ENCODE results near the gene ARRDC2. TPM values are rescaled to one million over a fixed set of nuclear protein-coding genes. Genes with fewer than 3 reads are reported as not detected.

ARRDC2 gene
- total and polyA plus RNA-seq, 4 donors = 19.4 to 62.2 (median 48.8) TPM

DNA sequence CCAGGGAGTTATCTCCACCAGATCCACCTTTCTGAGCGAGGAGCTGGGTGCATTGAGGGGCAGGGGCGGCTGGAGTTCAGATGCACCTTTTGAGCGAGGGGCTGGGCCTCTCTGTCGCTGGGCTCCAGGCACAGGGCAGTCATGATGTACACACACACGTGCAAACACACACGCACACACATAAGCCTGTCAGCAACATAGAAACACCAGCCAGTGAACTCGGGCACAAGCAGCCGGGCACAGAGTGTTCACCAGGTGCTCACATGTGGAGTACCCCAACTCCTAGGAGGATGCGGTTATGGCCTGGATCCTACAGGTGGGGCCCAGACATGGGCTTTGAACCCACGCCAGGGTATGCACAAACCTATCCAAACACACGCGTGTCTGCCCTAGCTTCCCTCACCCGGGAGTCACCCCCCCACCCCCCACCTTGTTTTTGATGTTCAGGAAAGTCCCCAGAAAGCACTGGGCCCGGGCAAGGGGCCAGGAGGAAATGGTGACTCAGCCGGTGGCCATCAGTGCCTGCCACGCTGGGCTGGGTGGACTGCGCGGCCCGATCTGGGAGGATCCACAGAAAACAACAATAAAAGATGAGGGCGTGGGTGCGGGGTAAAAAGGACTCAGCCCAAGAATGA lies 13.3 kb downstream of the ARRDC2 start:
- TF ChIP-seq, protein P1, sequence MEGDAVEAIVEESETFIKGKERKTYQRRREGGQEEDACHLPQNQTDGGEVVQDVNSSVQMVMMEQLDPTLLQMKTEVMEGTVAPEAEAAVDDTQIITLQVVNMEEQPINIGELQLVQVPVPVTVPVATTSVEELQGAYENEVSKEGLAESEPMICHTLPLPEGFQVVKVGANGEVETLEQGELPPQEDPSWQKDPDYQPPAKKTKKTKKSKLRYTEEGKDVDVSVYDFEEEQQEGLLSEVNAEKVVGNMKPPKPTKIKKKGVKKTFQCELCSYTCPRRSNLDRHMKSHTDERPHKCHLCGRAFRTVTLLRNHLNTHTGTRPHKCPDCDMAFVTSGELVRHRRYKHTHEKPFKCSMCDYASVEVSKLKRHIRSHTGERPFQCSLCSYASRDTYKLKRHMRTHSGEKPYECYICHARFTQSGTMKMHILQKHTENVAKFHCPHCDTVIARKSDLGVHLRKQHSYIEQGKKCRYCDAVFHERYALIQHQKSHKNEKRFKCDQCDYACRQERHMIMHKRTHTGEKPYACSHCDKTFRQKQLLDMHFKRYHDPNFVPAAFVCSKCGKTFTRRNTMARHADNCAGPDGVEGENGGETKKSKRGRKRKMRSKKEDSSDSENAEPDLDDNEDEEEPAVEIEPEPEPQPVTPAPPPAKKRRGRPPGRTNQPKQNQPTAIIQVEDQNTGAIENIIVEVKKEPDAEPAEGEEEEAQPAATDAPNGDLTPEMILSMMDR (IDR thresholded peaks at IDR 0.05; ENCODE audit: control extremely low read depth, extremely low read depth) = no peak
- DNase-seq (peak; percentile 37 to 72 (median 45)), ATAC-seq (ENCODE audit: insufficient read depth, low FRiP score) (peak; percentile 54)
- Histone ChIP-seq H3K27ac (ENCODE audit: low read depth in 1 of 2, low read length in 1 of 2) (peak overlapping the region; percentile 67 to 85), H3K9ac (ENCODE audit: insufficient read depth in 1 of 2, low read length in 2 of 2) (no peak overlapping the region), H3K36me3 (ENCODE audit: control insufficient read depth in 4 of 4, insufficient read depth in 4 of 4, low read length in 4 of 4) (no peaks in the 10 kb centered on the region), H3K9me3 (ENCODE audit: control insufficient read depth in 4 of 4, insufficient read depth in 3 of 4, low read length in 3 of 4) (no peaks in the 10 kb centered on the region), H3K4me3 (no peak overlapping the region), H3K4me1 (ENCODE audit: control insufficient read depth in 5 of 5, insufficient read depth in 5 of 5, low read length in 5 of 5) (peaks cover 0 to 33% (median 10%) of the 10 kb centered on the region in 5 donors), H3K27me3 (ENCODE audit: control insufficient read depth in 3 of 3, insufficient read depth in 3 of 3, low read length in 2 of 3) (no peaks in the 10 kb centered on the region)
- 28 to 29% methylated on average over 21 of the region's 21 CpGs for WGBS, 2 donors

DNA sequence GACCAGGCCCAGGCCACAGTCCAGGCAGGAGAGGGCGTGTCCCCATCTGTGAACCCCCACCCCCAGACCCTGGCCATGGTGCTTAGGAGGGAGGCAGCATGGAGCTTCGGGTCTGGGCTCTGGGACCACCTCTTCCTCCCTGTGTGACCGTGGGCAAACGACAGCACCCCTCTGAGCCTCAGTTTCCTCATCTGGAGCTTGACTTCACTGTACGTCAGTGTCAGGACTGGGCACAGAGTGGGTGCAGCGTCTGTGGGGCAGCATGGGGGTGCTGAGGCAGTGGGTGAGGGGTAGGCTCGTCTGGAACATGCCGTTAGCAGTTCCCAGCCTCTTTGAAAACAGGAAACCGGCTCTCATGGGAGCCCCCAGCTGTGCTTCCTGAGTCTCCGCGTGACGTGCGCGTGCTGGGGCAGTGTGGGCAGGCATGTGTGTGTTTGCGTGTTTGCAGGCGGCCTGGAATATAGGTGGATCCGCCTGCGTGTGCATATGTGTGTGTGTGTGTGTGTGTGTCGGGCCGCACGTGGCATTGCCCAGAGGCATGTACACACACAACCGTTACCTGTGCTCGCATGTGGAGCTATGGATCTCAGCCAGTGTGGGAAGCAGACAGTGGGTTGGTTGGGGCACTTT lies 15.8 kb downstream of the ARRDC2 start:
- peak; percentile 54 to 80 (median 67) for DNase-seq
- TF ChIP-seq, protein P1 (IDR thresholded peaks at IDR 0.05; ENCODE audit: control extremely low read depth, extremely low read depth) = no peak
- WGBS, 2 donors = 13 to 36% methylated on average over 22 to 23 of the region's 23 CpGs
- ATAC-seq (ENCODE audit: insufficient read depth, low FRiP score) = no peak
- H3K27me3 ChIP-seq (ENCODE audit: control insufficient read depth in 3 of 3, insufficient read depth in 3 of 3, low read length in 2 of 3) = peaks cover 0 to 4% (median 0%) of the 10 kb centered on the region in 3 donors
- peak overlapping the region; percentile 82 to 95 for H3K27ac ChIP-seq (ENCODE audit: low read depth in 1 of 2, low read length in 1 of 2)
- H3K4me3 ChIP-seq = no peak overlapping the region
- H3K36me3 ChIP-seq (ENCODE audit: control insufficient read depth in 4 of 4, insufficient read depth in 4 of 4, low read length in 4 of 4) = no peaks in the 10 kb centered on the region
- peaks cover 0 to 27% (median 10%) of the 10 kb centered on the region in 5 donors for H3K4me1 ChIP-seq (ENCODE audit: control insufficient read depth in 5 of 5, insufficient read depth in 5 of 5, low read length in 5 of 5)
- H3K9ac ChIP-seq (ENCODE audit: insufficient read depth in 1 of 2, low read length in 2 of 2) = no peak overlapping the region
- no peaks in the 10 kb centered on the region for H3K9me3 ChIP-seq (ENCODE audit: control insufficient read depth in 4 of 4, insufficient read depth in 3 of 4, low read length in 3 of 4)

- H3K9me3 ChIP-seq (ENCODE audit: control insufficient read depth in 4 of 4, insufficient read depth in 3 of 4, low read length in 3 of 4) = no peaks in the 10 kb centered on the region
- H3K4me1 ChIP-seq (ENCODE audit: control insufficient read depth in 5 of 5, insufficient read depth in 5 of 5, low read length in 5 of 5) = peaks cover 0 to 22% (median 0%) of the 10 kb centered on the region in 5 donors
- WGBS, 2 donors = 91 to 92% methylated on average over 4 of the region's 4 CpGs
- H3K4me3 ChIP-seq = no peak overlapping the region
- no peaks in the 10 kb centered on the region for H3K36me3 ChIP-seq (ENCODE audit: control insufficient read depth in 4 of 4, insufficient read depth in 4 of 4, low read length in 4 of 4)
- TF ChIP-seq, protein P1 (IDR thresholded peaks at IDR 0.05; ENCODE audit: control extremely low read depth, extremely low read depth) = no peak
- DNase-seq (no peak), ATAC-seq (ENCODE audit: insufficient read depth, low FRiP score) (no peak)
- peaks cover 0 to 4% (median 0%) of the 10 kb centered on the region in 3 donors for H3K27me3 ChIP-seq (ENCODE audit: control insufficient read depth in 3 of 3, insufficient read depth in 3 of 3, low read length in 2 of 3)
- no peak overlapping the region for H3K27ac ChIP-seq (ENCODE audit: low read depth in 1 of 2, low read length in 1 of 2)
- no peak overlapping the region for H3K9ac ChIP-seq (ENCODE audit: insufficient read depth in 1 of 2, low read length in 2 of 2)
Observed at GRCh38 chr19:18027151-18027550, 19.2 kb downstream of the ARRDC2 start.
